GM23338 (cell line): Measurements from ENCODE around the gene MROH2A. TPM values are rescaled to one million over a fixed set of nuclear protein-coding genes. Genes with fewer than 3 reads are reported as not detected.

Experiments
- ATAC-seq: fragments of 200-7000 bp; cut with Tn5 transposase; 3 replicates; pipeline ENCODE4 v1.9.1; 2020
- DNase-seq: peaks from one replicate; pipeline ENCODE4 v3.0.0-alpha.2; 2015; ENCODE audit warnings: low spot score
- H2AFZ ChIP-seq: fragments of 200-600 bp; sonication (generic); 2 replicates; pipeline ENCODE4 v1.8.0; 2016; ENCODE audit warnings: antibody characterized with exemption, mild to moderate bottlenecking, moderate library complexity
- H3F3A ChIP-seq: fragments of 200-600 bp; sonication (generic); replicated peaks from 2 replicates; pipeline ENCODE4 v1.8.0; 2017; ENCODE audit warnings: antibody characterized with exemption, mixed run types, low read depth
- H3K27ac ChIP-seq: fragments of 200-600 bp; sonication (generic); 2 replicates; pipeline ENCODE4 v1.6.1; 2016; ENCODE audit warnings: low read depth
- H3K27me3 ChIP-seq: fragments of 200-600 bp; sonication (generic); 2 replicates; pipeline ENCODE4 v1.8.0; 2016; ENCODE audit warnings: mild to moderate bottlenecking, mixed run types, moderate library complexity; ENCODE audit not compliant: insufficient read depth
- H3K36me3 ChIP-seq: fragments of 200-600 bp; sonication (generic); 2 replicates; pipeline ENCODE4 v1.8.0; 2016; ENCODE audit warnings: mild to moderate bottlenecking; ENCODE audit not compliant: insufficient read depth
- H3K4me1 ChIP-seq: fragments of 200-600 bp; sonication (generic); 2 replicates; pipeline ENCODE4 v1.8.0; 2016; ENCODE audit warnings: mild to moderate bottlenecking, moderate library complexity; ENCODE audit not compliant: insufficient read depth
- H3K4me2 ChIP-seq: fragments of 200-600 bp; sonication (generic); 2 replicates; pipeline ENCODE4 v1.7.1; 2017; ENCODE audit warnings: mixed run types
- H3K4me3 ChIP-seq: fragments of 200-600 bp; sonication (generic); 2 replicates; pipeline ENCODE4 v1.6.1; 2016; ENCODE audit warnings: mixed run types
- H3K79me2 ChIP-seq: fragments of 200-600 bp; sonication (generic); replicated peaks from 2 replicates; pipeline ENCODE4 v1.8.0; 2017; ENCODE audit warnings: mild to moderate bottlenecking; ENCODE audit not compliant: insufficient read depth
- H3K9me2 ChIP-seq: fragments of 200-600 bp; sonication (generic); 2 replicates; pipeline ENCODE4 v1.8.0; 2017; ENCODE audit not compliant: insufficient read depth
- H4K20me1 ChIP-seq: fragments of 200-600 bp; sonication (generic); replicated peaks from 2 replicates; pipeline ENCODE4 v1.8.0; 2017; ENCODE audit warnings: mild to moderate bottlenecking; ENCODE audit not compliant: insufficient read depth
- H3K27ac Mint-ChIP-seq: 2 replicates; pipeline ENCODE4 v1.8.0; 2020; ENCODE audit warnings: inconsistent platforms, mild to moderate bottlenecking, moderate library complexity, mixed read lengths
- H3K27me3 Mint-ChIP-seq: 3 replicates; pipeline ENCODE4 v1.8.0; 2022; ENCODE audit warnings: low read depth, mild to moderate bottlenecking, moderate library complexity, mixed read lengths, inconsistent platforms; ENCODE audit not compliant: insufficient read depth, poor library complexity
- H3K36me3 Mint-ChIP-seq: 3 replicates; pipeline ENCODE4 v1.8.0; 2021; ENCODE audit warnings: low read depth, mild to moderate bottlenecking, inconsistent platforms, moderate library complexity, mixed read lengths
- H3K4me1 Mint-ChIP-seq: 3 replicates; pipeline ENCODE4 v1.8.0; 2020; ENCODE audit warnings: mild to moderate bottlenecking, inconsistent platforms, mixed read lengths
- H3K4me3 Mint-ChIP-seq: 3 replicates; pipeline ENCODE4 v1.8.0; 2021; ENCODE audit warnings: moderate library complexity, mild to moderate bottlenecking, inconsistent platforms, mixed read lengths
- H3K9me3 Mint-ChIP-seq: 3 replicates; pipeline ENCODE4 v1.8.0; 2020; ENCODE audit warnings: moderate library complexity, mild to moderate bottlenecking, inconsistent platforms, mixed read lengths
- CREB1 ChIP-seq: fragments of 250-450 bp; sonication (Bioruptor Pico); IDR thresholded peaks from 2 replicates; pipeline ENCODE4 v1.5.0; 2020; ENCODE audit warnings: low read depth, mild to moderate bottlenecking, moderate library complexity
- EZH2phosphoT487 ChIP-seq: fragments of 200-600 bp; sonication (generic); IDR thresholded peaks from one replicate; pipeline ENCODE4 v1.8.1; 2018; ENCODE audit warnings: antibody characterized with exemption; ENCODE audit not compliant: unreplicated experiment
- JUNB ChIP-seq: IDR thresholded peaks from one replicate; pipeline ENCODE4 v1.6.1; 2016; ENCODE audit warnings: antibody characterized with exemption; ENCODE audit not compliant: unreplicated experiment
- NANOG ChIP-seq: IDR thresholded peaks from 2 replicates; pipeline ENCODE4 v1.6.1; 2016; ENCODE audit warnings: antibody characterized with exemption, borderline replicate concordance
- STAT1 ChIP-seq: IDR thresholded peaks from one replicate; pipeline ENCODE4 v1.6.1; 2016; ENCODE audit warnings: antibody characterized with exemption; ENCODE audit not compliant: unreplicated experiment
- ZNF114 ChIP-seq: fragments of 250-450 bp; sonication (Bioruptor Pico); IDR thresholded peaks from 2 replicates; pipeline ENCODE4 v1.5.0; 2020; ENCODE audit warnings: mild to moderate bottlenecking, moderate library complexity
- ZNF331 ChIP-seq: fragments of 250-450 bp; sonication (Bioruptor Pico); IDR thresholded peaks from 2 replicates; pipeline ENCODE4 v1.5.0; 2020; ENCODE audit warnings: low read depth, mild to moderate bottlenecking, moderate library complexity
- polyA plus RNA-seq: library from polyadenylated mRNA; unstranded; fragments of >200 nt; fragmentation: Nextera tagmentation; extraction: Ambion mirVana; gene quantifications from 2 replicates; pipeline ENCODE4 v1.2.1, GENCODE V29; 2016
- total RNA-seq: library from RNA; depleted of rRNA; stranded (reverse); fragments of >200 nt; shearing (Covaris generic); gene quantifications from 2 replicates; pipeline ENCODE4 v1.2.3, GENCODE V29; 2014
- TF ChIP-seq, protein P1 (sequence below): fragments of 250-450 bp; sonication (Bioruptor Pico); IDR thresholded peaks from 2 replicates; pipeline ENCODE4 v1.5.0; 2020; ENCODE audit warnings: mild to moderate bottlenecking, moderate library complexity
- TF ChIP-seq, protein P2 (sequence below), 2 experiments: fragments of 200-600 bp in 1 of 2; sonication (generic) in 1 of 2; conservative IDR thresholded peaks; 2 replicates each; pipeline versions ENCODE4 v1.5.1 to v1.6.1; 2016 to 2017; ENCODE audit warnings: antibody characterized with exemption in 2 of 2, low read depth in 2 of 2, mild to moderate bottlenecking in 2 of 2, moderate library complexity in 1 of 2

Gene MROH2A
- total and polyA plus RNA-seq, 2 experiments from 2014 or later, result not detected

DNA sequence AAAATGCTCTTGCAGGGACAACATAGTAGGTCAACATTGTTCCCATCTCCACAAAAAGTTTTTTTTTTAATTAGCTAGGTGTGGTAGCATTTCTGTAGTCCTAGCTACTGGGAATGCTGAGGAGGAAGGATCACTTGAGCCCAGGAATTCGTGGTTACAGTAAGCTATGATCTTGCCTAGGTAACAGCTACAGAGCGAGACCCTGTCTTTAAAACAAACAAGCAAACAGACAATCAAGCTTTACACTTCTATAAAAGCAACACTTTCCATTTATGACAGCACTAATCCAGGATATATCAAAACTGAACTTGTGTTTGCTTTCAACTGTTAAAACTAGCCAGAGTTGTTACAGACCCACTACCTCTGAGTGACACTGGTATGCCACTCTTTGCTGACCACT lies 37.3 kb upstream of the MROH2A start (continued):
- TF ChIP-seq, protein P1, sequence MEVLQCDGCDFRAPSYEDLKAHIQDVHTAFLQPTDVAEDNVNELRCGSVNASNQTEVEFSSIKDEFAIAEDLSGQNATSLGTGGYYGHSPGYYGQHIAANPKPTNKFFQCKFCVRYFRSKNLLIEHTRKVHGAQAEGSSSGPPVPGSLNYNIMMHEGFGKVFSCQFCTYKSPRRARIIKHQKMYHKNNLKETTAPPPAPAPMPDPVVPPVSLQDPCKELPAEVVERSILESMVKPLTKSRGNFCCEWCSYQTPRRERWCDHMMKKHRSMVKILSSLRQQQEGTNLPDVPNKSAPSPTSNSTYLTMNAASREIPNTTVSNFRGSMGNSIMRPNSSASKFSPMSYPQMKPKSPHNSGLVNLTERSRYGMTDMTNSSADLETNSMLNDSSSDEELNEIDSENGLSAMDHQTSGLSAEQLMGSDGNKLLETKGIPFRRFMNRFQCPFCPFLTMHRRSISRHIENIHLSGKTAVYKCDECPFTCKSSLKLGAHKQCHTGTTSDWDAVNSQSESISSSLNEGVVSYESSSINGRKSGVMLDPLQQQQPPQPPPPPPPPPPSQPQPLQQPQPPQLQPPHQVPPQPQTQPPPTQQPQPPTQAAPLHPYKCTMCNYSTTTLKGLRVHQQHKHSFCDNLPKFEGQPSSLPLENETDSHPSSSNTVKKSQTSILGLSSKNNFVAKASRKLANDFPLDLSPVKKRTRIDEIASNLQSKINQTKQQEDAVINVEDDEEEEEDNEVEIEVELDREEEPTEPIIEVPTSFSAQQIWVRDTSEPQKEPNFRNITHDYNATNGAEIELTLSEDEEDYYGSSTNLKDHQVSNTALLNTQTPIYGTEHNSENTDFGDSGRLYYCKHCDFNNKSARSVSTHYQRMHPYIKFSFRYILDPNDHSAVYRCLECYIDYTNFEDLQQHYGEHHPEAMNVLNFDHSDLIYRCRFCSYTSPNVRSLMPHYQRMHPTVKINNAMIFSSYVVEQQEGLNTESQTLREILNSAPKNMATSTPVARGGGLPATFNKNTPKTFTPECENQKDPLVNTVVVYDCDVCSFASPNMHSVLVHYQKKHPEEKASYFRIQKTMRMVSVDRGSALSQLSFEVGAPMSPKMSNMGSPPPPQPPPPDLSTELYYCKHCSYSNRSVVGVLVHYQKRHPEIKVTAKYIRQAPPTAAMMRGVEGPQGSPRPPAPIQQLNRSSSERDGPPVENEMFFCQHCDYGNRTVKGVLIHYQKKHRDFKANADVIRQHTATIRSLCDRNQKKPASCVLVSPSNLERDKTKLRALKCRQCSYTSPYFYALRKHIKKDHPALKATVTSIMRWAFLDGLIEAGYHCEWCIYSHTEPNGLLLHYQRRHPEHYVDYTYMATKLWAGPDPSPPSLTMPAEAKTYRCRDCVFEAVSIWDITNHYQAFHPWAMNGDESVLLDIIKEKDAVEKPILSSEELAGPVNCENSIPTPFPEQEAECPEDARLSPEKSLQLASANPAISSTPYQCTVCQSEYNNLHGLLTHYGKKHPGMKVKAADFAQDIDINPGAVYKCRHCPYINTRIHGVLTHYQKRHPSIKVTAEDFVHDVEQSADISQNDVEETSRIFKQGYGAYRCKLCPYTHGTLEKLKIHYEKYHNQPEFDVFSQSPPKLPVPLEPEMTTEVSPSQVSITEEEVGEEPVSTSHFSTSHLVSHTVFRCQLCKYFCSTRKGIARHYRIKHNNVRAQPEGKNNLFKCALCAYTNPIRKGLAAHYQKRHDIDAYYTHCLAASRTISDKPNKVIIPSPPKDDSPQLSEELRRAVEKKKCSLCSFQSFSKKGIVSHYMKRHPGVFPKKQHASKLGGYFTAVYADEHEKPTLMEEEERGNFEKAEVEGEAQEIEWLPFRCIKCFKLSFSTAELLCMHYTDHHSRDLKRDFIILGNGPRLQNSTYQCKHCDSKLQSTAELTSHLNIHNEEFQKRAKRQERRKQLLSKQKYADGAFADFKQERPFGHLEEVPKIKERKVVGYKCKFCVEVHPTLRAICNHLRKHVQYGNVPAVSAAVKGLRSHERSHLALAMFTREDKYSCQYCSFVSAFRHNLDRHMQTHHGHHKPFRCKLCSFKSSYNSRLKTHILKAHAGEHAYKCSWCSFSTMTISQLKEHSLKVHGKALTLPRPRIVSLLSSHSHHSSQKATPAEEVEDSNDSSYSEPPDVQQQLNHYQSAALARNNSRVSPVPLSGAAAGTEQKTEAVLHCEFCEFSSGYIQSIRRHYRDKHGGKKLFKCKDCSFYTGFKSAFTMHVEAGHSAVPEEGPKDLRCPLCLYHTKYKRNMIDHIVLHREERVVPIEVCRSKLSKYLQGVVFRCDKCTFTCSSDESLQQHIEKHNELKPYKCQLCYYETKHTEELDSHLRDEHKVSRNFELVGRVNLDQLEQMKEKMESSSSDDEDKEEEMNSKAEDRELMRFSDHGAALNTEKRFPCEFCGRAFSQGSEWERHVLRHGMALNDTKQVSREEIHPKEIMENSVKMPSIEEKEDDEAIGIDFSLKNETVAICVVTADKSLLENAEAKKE, result no peak
- no peak for TF ChIP-seq CREB1 (CRISPR knock-in tag)
- TF ChIP-seq STAT1, result no peak
- TF ChIP-seq JUNB, result no peak

DNA sequence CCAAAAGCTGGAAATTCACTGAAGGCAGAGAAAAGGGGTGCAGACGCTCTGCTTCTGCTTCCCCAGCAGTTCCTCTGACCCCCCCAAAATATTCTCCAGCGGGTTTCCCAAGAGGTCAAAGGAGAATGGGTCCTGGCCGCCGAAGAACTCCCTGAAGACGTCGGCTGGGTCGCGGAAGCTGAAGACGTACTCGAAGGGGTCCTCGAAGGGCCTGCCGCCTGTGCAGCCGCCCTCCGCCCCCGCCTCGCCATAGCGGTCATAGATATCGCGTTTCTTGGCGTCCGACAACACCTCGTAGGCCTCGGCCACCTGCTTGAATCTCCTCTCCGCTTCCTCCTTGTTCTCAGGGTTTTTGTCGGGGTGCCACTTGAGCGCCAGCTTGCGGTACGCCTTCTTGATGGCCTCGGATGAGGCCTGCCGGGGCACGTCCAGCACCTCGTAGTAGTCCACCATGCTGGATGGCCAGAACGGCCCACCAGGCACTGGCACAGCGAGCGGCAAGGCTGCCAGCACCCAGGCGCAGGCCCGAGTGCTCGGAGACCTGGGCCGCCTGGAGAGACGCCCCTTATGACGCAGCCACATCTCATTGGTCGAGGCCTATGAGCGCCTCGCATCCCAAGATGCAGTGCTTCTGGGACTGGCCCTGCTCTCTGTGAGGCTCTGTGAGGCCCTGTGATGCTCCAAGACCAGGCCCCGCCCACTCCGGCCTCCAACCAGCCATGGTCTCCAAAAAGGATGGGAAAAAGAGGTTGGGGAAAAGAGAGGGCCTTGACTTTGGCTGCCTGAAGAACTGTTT lies 34.5 kb upstream of the MROH2A start:
- Histone ChIP-seq H3K9me2 (no peaks in the 10 kb centered on the region), H3K4me2 (no peak overlapping the region), H2AFZ (no peak overlapping the region), H3K27ac (no peak overlapping the region), H3F3A (no peaks in the 10 kb centered on the region), H4K20me1 (no peaks in the 10 kb centered on the region), H3K27me3 (no peaks in the 10 kb centered on the region), H3K4me1 (no peaks in the 10 kb centered on the region), H3K4me3 (no peak overlapping the region), H3K79me2 (no peaks in the 10 kb centered on the region), H3K36me3 (no peaks in the 10 kb centered on the region)
- no peak for DNase-seq
- no peaks in the 10 kb centered on the region for H3K4me1 Mint-ChIP-seq
- no peak overlapping the region for H3K4me3 Mint-ChIP-seq
- peaks cover 3% of the 10 kb centered on the region; the same call in 1 of the 3 replicates for H3K36me3 Mint-ChIP-seq
- H3K27me3 Mint-ChIP-seq, result peaks cover 3% of the 10 kb centered on the region
- peaks cover 40% of the 10 kb centered on the region for H3K9me3 Mint-ChIP-seq
- no peak for ATAC-seq
- H3K27ac Mint-ChIP-seq, result no peak overlapping the region
- TF ChIP-seq, protein P2, sequence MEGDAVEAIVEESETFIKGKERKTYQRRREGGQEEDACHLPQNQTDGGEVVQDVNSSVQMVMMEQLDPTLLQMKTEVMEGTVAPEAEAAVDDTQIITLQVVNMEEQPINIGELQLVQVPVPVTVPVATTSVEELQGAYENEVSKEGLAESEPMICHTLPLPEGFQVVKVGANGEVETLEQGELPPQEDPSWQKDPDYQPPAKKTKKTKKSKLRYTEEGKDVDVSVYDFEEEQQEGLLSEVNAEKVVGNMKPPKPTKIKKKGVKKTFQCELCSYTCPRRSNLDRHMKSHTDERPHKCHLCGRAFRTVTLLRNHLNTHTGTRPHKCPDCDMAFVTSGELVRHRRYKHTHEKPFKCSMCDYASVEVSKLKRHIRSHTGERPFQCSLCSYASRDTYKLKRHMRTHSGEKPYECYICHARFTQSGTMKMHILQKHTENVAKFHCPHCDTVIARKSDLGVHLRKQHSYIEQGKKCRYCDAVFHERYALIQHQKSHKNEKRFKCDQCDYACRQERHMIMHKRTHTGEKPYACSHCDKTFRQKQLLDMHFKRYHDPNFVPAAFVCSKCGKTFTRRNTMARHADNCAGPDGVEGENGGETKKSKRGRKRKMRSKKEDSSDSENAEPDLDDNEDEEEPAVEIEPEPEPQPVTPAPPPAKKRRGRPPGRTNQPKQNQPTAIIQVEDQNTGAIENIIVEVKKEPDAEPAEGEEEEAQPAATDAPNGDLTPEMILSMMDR (conservative IDR thresholded peaks at IDR 0.05; ENCODE audit: low read depth in 2 of 2), result no peak
- TF ChIP-seq CREB1 (CRISPR knock-in tag), result no peak
- TF ChIP-seq JUNB, result no peak
- TF ChIP-seq NANOG, result no peak
- no peak for TF ChIP-seq STAT1
- no peak for TF ChIP-seq EZH2phosphoT487
- TF ChIP-seq ZNF114 (CRISPR knock-in tag), result no peak
- no peak for TF ChIP-seq ZNF331 (CRISPR knock-in tag)
